Vagina (tissue), 2 donors: ENCODE measurements around the gene TGM1.

Source experiments
- POLR2A ChIP-seq, 2 donors: fragments of 450-650 bp; IDR thresholded peaks; one replicate each; pipeline ENCODE4 v1.6.1; 2017; ENCODE audit warnings: antibody characterized with exemption in 2 of 2, mild to moderate bottlenecking in 2 of 2, moderate library complexity in 2 of 2
- TF ChIP-seq, protein P1 (sequence below), 3 experiments: fragments of 450-650 bp in 2 of 3; fragments of 200-600 bp in 1 of 3; sonication (generic) in 1 of 3; IDR thresholded peaks; one replicate each; pipeline ENCODE4 v1.5.1; 2017 to 2019; ENCODE audit warnings: antibody characterized with exemption in 3 of 3, mild to moderate bottlenecking in 2 of 3, moderate library complexity in 2 of 3

DNA sequence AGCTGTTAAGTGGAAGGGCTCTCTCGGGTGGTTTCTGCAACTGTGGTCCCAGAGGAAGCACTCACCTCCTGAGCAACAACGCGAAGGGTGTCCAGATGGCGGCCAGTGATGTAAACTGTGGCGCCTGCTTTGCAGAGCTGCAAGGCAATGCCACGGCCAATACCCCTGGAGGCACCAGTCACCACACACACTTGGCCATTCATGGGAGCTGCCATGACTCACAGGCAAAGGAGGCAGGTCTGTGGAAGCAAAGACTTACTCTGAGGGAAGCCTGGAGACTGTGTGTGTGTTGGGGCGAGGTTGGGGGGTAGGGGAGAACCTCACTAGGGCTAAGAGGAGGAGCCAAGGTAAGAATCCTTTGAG, 35.9 kb upstream of the TGM1 start:
- TF ChIP-seq, protein P1, sequence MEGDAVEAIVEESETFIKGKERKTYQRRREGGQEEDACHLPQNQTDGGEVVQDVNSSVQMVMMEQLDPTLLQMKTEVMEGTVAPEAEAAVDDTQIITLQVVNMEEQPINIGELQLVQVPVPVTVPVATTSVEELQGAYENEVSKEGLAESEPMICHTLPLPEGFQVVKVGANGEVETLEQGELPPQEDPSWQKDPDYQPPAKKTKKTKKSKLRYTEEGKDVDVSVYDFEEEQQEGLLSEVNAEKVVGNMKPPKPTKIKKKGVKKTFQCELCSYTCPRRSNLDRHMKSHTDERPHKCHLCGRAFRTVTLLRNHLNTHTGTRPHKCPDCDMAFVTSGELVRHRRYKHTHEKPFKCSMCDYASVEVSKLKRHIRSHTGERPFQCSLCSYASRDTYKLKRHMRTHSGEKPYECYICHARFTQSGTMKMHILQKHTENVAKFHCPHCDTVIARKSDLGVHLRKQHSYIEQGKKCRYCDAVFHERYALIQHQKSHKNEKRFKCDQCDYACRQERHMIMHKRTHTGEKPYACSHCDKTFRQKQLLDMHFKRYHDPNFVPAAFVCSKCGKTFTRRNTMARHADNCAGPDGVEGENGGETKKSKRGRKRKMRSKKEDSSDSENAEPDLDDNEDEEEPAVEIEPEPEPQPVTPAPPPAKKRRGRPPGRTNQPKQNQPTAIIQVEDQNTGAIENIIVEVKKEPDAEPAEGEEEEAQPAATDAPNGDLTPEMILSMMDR (IDR thresholded peaks at IDR 0.05) = no peak
- no peak for TF ChIP-seq POLR2A (IDR thresholded peaks at IDR 0.05)
